SK-N-SH (cell line): ENCODE data around the gene PSME1.

Source experiments
- JUND ChIP-seq: IDR thresholded peaks from 2 replicates; pipeline ENCODE4 v1.4.0; 2012
- POLR2AphosphoS5 ChIP-seq: IDR thresholded peaks from 2 replicates; pipeline ENCODE4 v1.6.1; 2012; ENCODE audit warnings: low read depth, low read length

DNA sequence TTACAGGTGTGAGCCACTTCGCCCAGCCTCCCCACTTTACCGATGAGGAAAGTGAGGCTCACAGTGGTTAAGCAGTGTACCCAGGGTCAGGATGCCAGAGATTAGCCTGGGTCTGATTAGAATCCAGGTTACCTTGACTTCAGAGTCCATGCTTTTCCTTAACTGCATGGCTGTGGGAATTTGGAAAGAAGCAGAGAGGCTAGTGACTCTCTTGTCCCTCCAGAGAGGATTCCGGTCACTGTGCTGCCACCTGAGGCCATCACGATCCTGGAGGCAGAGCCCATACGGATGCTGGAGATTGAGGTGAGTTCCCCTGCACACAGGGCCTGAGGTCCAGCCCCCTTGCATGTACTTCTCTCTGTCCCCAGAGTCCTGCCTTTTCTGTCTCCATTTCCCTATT, 40.6 kb downstream of the PSME1 start:
- TF ChIP-seq JUND = no peak
- TF ChIP-seq POLR2AphosphoS5 = no peak
